B cell (primary cell): ENCODE data around the gene IFI30.

Experiments
- CTCF ChIP-seq: fragments of 200-600 bp; IDR thresholded peaks from one replicate; pipeline ENCODE4 v1.8.0; 2022; ENCODE audit warnings: antibody characterized with exemption, mild to moderate bottlenecking
- EZH2 ChIP-seq: IDR thresholded peaks from 2 replicates; pipeline ENCODE4 v1.6.1; 2012; ENCODE audit warnings: borderline replicate concordance, low read depth, mild to moderate bottlenecking, moderate library complexity, low read length; ENCODE audit not compliant: insufficient read depth, poor library complexity, severe bottlenecking

- TF ChIP-seq CTCF (peak; percentile 82), EZH2 (no peak)
These were observed 34.7 kb downstream of the IFI30 start for GRCh38 chr19:18208098-18208951.
